Measurements from ENCODE around the gene ZNF763. TPM values are rescaled to one million over a fixed set of nuclear protein-coding genes. Genes with fewer than 3 reads are reported as not detected.

ZNF763 gene
- total RNA-seq, 1 experiment from 2014 or later, result 0.77 TPM

GRCh38 chr19:11944656-11945055 lies 20.2 kb upstream of the ZNF763 start:
- Histone ChIP-seq H3K79me2 (ENCODE audit: insufficient read depth, low read length) (no peaks in the 10 kb centered on the region), H2BK12ac (ENCODE audit: insufficient read length, low read depth, low read length) (no peak overlapping the region), H3K14ac (ENCODE audit: insufficient read depth, low read length) (no peak overlapping the region), H4K5ac (ENCODE audit: insufficient read length, low read depth, low read length) (no peak overlapping the region), H3K23me2 (ENCODE audit: insufficient read length, low read depth, low read length, poor library complexity, severe bottlenecking) (no peaks in the 10 kb centered on the region), H2AK5ac (ENCODE audit: insufficient read length, low read length) (no peak overlapping the region), H2BK120ac (ENCODE audit: low read depth, low read length, poor library complexity, severe bottlenecking) (no peak overlapping the region), H3K4me2 (ENCODE audit: insufficient read depth, insufficient read length, low read length) (no peak overlapping the region), H2BK15ac (ENCODE audit: low read depth, low read length) (no peak overlapping the region), H3K9me3 (ENCODE audit: control insufficient read depth, low read depth, low read length) (peaks cover 80% of the 10 kb centered on the region), H4K91ac (ENCODE audit: insufficient read length, low read depth, low read length) (no peak overlapping the region), H3K4me1 (ENCODE audit: insufficient read depth, low read length) (no peaks in the 10 kb centered on the region), H4K20me1 (ENCODE audit: control insufficient read depth, insufficient read depth, insufficient read length) (no peaks in the 10 kb centered on the region), H3K56ac (ENCODE audit: insufficient read length, low read depth, low read length) (no peak overlapping the region), H3K9ac (ENCODE audit: extremely low read depth, insufficient read length, low read length) (no peak overlapping the region), H2BK5ac (ENCODE audit: insufficient read length, low read length) (no peak overlapping the region), H2AFZ (ENCODE audit: low read length) (no peak overlapping the region), H3K79me1 (ENCODE audit: insufficient read depth, low read depth, low read length, poor library complexity, severe bottlenecking) (no peaks in the 10 kb centered on the region), H3K4ac (ENCODE audit: low read depth, low read length) (no peak overlapping the region), H3K27ac (ENCODE audit: insufficient read length, low read depth, low read length) (no peak overlapping the region), H2BK20ac (ENCODE audit: low read depth, low read length, poor library complexity, severe bottlenecking) (no peak overlapping the region), H3K18ac (ENCODE audit: insufficient read length, low read depth, low read length) (no peak overlapping the region), H3K27me3 (ENCODE audit: insufficient read depth, low read length) (no peaks in the 10 kb centered on the region), H4K8ac (replicated peaks; ENCODE audit: insufficient read length, low read depth, low read length) (no peak overlapping the region), H3T11ph (ENCODE audit: low read length) (no peak overlapping the region), H3K23ac (ENCODE audit: insufficient read length, low read depth, low read length) (no peak overlapping the region)
- Mint-ChIP-seq H3K36me3 (ENCODE audit: insufficient read depth in 1 of 3, low read depth in 3 of 3) (peaks cover 88 to 96% (median 94%) of the 10 kb centered on the region in 3 experiments), H3K9me3 (peaks cover 96 to 97% of the 10 kb centered on the region in 2 experiments), H3K27ac (no peak overlapping the region), H3K4me3 (no peak overlapping the region), H3K4me1 (no peaks in the 10 kb centered on the region), H3K27me3 (ENCODE audit: low read depth) (peaks cover 1% of the 10 kb centered on the region)
- no peak for TF ChIP-seq CTCF (conservative IDR thresholded peaks at IDR 0.05)
- WGBS (ENCODE audit: extremely low coverage, insufficient read length, low lambda C conversion rate), result no CpG with 5 or more reads among the region's 4 CpGs
- DNase-seq, result no peak

All from H9 (cell line).